Thyroid gland (tissue), 4 donors: Measurements from ENCODE around the gene AURKAIP1. TPM values are rescaled to one million over a fixed set of nuclear protein-coding genes. Genes with fewer than 3 reads are reported as not detected.
"Not testable (repeated sequence)": the region's sequence is repeated elsewhere in the genome, so short reads cannot be mapped to it uniquely, and the experiment has no call there.

ENCODE experiments used
- DNase-seq, 2 donors: peaks; one replicate each; pipeline ENCODE4 v3.0.0-alpha.2; 2019
- H3K27ac ChIP-seq, 3 donors: fragments of 200-600 bp; sonication (generic); 1 replicate in 2 of 3; 2 replicates in 1 of 3; pipeline ENCODE4 v1.5.1; 2016 to 2019; ENCODE audit warnings: mild to moderate bottlenecking in 1 of 3, moderate library complexity in 1 of 3
- H3K27me3 ChIP-seq: fragments of 200-600 bp; sonication (generic); one replicate; pipeline ENCODE4 v1.5.1; 2019
- H3K36me3 ChIP-seq, 2 donors: fragments of 200-600 bp; sonication (generic); one replicate each; pipeline ENCODE4 v1.5.1; 2016 to 2019
- H3K4me1 ChIP-seq, 2 donors: fragments of 200-600 bp; sonication (generic); one replicate each; pipeline ENCODE4 v1.5.1; 2017 to 2019
- H3K4me3 ChIP-seq, 3 donors: fragments of 200-600 bp; sonication (generic); replicated peaks in 1 of 3; 1 replicate in 2 of 3; 2 replicates in 1 of 3; pipeline ENCODE4 v1.5.1; 2016; ENCODE audit warnings: mild to moderate bottlenecking in 1 of 3
- H3K9me3 ChIP-seq: fragments of 200-600 bp; sonication (generic); one replicate; pipeline ENCODE4 v1.5.1; 2017
- CTCF ChIP-seq, 6 experiments: fragments of 200-600 bp in 3 of 6; fragments of 450-650 bp in 3 of 6; sonication (generic) in 3 of 6; IDR thresholded peaks; one replicate each; pipeline ENCODE4 v1.5.1; 2016 to 2019; ENCODE audit warnings: antibody characterized with exemption in 6 of 6, mild to moderate bottlenecking in 2 of 6, inconsistent platforms in 1 of 6, moderate library complexity in 1 of 6
- POLR2A ChIP-seq, 2 donors: fragments of 450-650 bp; IDR thresholded peaks; one replicate each; pipeline ENCODE4 v1.6.1; 2017; ENCODE audit warnings: antibody characterized with exemption in 2 of 2, mild to moderate bottlenecking in 2 of 2, moderate library complexity in 1 of 2
- WGBS, 2 donors: methylation state at CpG; one replicate each; pipeline ENCODE4 v1.1.5; 2017; 5-methylcytosine and 5-hydroxymethylcytosine counted together
- intact Hi-C: fragments of 100-400 bp; cut with DNase I; formaldehyde crosslinking; loops from one replicate; pipeline ENCODE4 v1.15.1; 2023
- total RNA-seq, 4 donors: library from RNA; depleted of rRNA; stranded (reverse); fragments of >200 nt; gene quantifications; one replicate each; pipeline ENCODE4 v1.2.3, GENCODE V29; 2016

The AURKAIP1 gene
- total RNA-seq, 4 donors from 2014 or later = 73.8 to 198 (median 105) TPM

- Histone ChIP-seq H3K27ac (no peak overlapping the region), H3K4me3 (no peak overlapping the region), H3K27me3 (no peaks in the 10 kb centered on the region), H3K4me1 (peaks cover 27 to 30% of the 10 kb centered on the region in 2 donors), H3K9me3 (no peaks in the 10 kb centered on the region), H3K36me3 (peaks cover 15 to 34% of the 10 kb centered on the region in 2 donors)
- TF ChIP-seq POLR2A (IDR thresholded peaks at IDR 0.05) (no peak), CTCF (IDR thresholded peaks at IDR 0.05) (no peak)
- intact Hi-C loops = no loop called here
- 89 to 90% methylated on average over 7 of the region's 7 CpGs for WGBS, 2 donors
- DNase-seq = no peak
Measured at GRCh38 chr1:1403653-1404052, 28.6 kb upstream of the AURKAIP1 start.

DNA sequence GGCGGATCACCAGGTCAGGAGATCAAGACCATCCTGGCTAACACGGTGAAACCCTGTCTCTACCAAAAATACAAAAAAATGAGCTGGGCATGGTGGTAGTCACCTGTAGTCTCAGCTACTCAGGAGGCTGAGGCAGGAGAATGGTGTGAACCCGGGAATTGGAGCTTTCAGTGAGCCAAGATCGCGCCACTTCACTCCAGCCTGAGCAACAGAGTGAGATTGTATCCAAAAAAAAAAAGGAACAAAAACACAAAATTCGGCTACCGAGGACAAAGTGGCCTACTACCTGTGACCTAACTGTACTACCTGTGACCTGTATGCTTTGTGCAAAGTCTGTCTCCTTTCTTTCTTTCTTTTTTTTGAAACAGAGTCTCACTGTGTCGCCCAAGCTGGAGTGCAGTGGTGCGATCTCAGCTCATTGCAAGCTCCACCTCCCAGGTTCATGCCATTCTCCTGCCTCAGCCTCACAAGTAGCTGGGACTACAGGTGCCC, 27.9 kb upstream of the AURKAIP1 start:
- DNase-seq, intact Hi-C loops, H3K9me3 ChIP-seq, H3K4me3 ChIP-seq, H3K27me3 ChIP-seq, H3K27ac ChIP-seq: not testable (repeated sequence)
- peaks cover 16 to 34% of the 10 kb centered on the region in 2 donors for H3K36me3 ChIP-seq
- H3K4me1 ChIP-seq = peaks cover 26 to 29% of the 10 kb centered on the region in 2 donors
- WGBS, 2 donors = 91 to 95% methylated on average over 9 of the region's 9 CpGs

GRCh38 chr1:1402072-1402900, 27.3 kb upstream of the AURKAIP1 start:
- Histone ChIP-seq H3K4me1 (peaks cover 28 to 30% of the 10 kb centered on the region in 2 donors), H3K9me3 (no peaks in the 10 kb centered on the region), H3K4me3 (no peak overlapping the region), H3K27ac (no peak overlapping the region), H3K27me3 (no peaks in the 10 kb centered on the region), H3K36me3 (peaks cover 23 to 40% of the 10 kb centered on the region in 2 donors)
- peak in 1 of 2 donors; percentile 26 for DNase-seq
- intact Hi-C loops = no loop called here
- TF ChIP-seq CTCF (IDR thresholded peaks at IDR 0.05) (peak in 2 of 6 experiments; percentile 12 to 33), POLR2A (IDR thresholded peaks at IDR 0.05) (no peak)
- WGBS, 2 donors = 81 to 82% methylated on average over 18 to 20 of the region's 20 CpGs

- H3K27ac ChIP-seq = no peak overlapping the region
- WGBS, 2 donors = 88 to 91% methylated on average over 7 of the region's 7 CpGs
- no peaks in the 10 kb centered on the region for H3K9me3 ChIP-seq
- peaks cover 29 to 44% of the 10 kb centered on the region in 2 donors for H3K36me3 ChIP-seq
- peaks cover 26 to 30% of the 10 kb centered on the region in 2 donors for H3K4me1 ChIP-seq
- intact Hi-C loops = no loop called here
- no peaks in the 10 kb centered on the region for H3K27me3 ChIP-seq
- DNase-seq = no peak
- no peak overlapping the region for H3K4me3 ChIP-seq
- TF ChIP-seq POLR2A (IDR thresholded peaks at IDR 0.05) (no peak), CTCF (IDR thresholded peaks at IDR 0.05) (no peak)
Measured at GRCh38 chr1:1401457-1402010, 26.5 kb upstream of the AURKAIP1 start.

DNA sequence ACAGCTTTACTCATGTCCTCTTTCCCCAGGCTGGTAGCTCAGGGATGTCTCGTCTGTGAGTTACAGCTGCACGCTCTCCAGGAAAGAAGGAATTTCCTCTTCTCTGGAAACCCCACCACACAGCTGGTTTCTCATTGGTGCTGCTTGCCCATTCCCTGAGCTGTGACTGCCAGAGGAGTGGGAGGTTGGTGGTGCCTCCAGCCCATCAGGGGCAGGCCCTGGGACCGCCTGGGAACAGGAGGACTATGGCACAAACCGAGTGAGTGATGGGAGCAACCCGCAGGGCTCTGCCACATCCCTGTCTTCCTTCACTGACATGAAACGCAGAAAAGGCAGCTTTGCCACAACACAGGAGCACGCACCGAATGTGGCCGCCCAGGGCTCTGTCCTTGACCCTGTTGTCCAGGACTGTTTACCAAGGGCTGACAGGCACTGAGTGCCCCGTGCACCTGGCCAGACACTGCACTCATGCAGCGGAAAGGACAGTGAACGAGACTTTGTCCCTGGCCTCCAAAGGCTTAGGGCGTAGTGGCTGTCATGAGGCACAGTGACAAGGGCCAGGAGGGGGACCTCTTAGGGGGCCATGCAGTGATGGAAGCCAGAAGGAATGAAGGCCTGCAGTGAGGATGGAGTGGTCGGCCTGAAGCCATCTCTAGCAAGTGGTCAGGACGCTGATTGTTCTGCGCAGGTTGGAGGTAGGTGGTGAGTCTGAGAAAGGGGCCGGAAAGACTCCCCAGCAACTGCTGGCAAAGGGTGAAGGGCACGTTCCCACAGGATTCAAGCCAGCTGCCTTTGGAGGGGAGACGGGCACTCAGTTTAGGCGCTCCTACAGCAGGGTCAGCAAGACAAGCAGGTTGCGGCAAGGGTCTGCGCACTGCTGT, 25.8 kb upstream of the AURKAIP1 start:
- intact Hi-C loops = no loop called here
- no peak for TF ChIP-seq CTCF (IDR thresholded peaks at IDR 0.05)
- no peak for TF ChIP-seq POLR2A (IDR thresholded peaks at IDR 0.05)
- Histone ChIP-seq H3K27me3 (no peaks in the 10 kb centered on the region), H3K27ac (no peak overlapping the region), H3K36me3 (peaks cover 30 to 43% of the 10 kb centered on the region in 2 donors), H3K4me1 (peaks cover 19 to 23% of the 10 kb centered on the region in 2 donors), H3K4me3 (peak overlapping the region in 1 of 3 donors; percentile 87), H3K9me3 (no peaks in the 10 kb centered on the region)
- WGBS, 2 donors = 83 to 89% methylated on average over 15 to 21 of the region's 22 CpGs
- no peak for DNase-seq
